Measurements from ENCODE around the gene FKRP. TPM values are rescaled to one million over a fixed set of nuclear protein-coding genes. Genes with fewer than 3 reads are reported as not detected.

FKRP gene
- total RNA-seq, 1 experiment from 2014 or later: 24.1 TPM

DNA sequence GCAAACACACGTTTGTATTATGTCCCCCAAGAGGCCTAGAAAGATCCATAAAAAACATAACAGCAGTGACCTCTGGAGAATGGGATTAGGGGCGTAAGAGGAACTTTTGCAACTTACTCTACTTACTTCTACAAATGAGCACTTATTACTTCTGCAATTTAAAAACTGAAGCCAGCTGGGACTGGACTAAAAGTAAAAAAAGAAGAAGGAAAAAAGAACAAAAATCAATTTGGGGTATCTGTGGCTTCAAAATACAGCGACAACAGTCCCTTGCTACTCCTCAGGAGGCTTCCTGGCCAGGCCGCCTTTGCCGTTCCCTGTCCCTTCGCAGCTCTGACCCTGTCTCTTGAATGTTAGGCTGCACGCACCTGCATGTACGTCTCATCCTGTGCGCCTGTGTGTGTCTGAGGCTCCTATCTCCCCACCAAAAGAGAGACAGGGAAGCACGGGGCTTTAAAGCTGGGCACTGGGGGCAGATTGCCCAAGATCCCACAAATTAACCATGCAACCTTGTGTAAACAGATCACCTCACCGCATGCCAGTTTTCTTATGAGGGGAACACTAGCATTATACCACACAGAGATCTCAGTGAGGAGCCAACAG, 12.1 kb upstream of the FKRP start:
- POLR2A ChIA-PET: no interaction called here

DNA sequence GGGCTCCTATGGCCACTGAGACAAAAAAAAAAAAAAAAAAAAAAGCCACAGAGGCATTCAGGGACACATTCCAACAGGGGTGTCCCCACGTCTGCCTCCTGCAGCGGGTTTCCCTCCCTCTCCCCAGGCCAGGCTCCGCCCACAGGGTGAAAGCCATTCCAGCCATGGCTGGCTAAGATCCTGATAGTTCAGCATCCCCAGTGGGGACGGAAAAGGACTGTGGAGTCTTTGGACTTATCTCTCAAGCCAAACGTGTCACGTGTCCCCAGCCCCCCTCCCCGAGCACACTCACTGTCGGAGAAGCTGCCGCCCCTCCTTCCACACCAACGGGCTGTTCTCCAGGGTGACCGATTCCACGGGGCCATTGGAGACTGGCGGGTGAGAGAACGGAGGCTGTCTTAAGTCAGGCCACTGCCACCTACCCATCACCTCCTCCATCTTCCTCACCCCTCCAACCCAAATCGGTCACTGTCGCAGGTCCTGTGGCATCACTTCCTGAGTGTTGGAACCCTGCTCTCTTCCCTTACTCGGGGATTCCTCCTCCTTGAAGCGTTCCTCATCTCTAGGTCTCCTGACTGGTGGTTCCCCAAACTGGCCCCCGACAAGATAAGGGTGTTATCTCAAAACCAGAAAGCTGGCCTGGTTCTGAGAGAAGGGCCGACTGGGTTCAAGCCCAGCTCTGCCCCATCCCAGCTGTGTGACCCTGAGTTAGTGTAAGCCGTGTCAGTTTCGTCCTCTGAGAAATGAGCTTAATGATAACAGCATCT, 9.1 kb upstream of the FKRP start:
- ChIA-PET CTCF (interaction anchor here (1.4 to 1.8 kb wide), 3 partner anchors 8 to 30 kb away, joined by 3 to 6 read pairs (median 4); no protein-coding TSS in a partner anchor), POLR2A (interaction anchor here (0.6 kb wide), 1 partner anchor 9 kb away, joined by 3 read pairs; the partner anchor contains the start of gene FKRP)
- ATAC-seq: no peak
- TF ChIP-seq USF2 (CRISPR knock-in tag; IDR thresholded peaks at IDR 0.05): no peak
- Mint-ChIP-seq H3K36me3 (peaks cover 42% of the 10 kb centered on the region), H3K4me1 (peaks cover 11% of the 10 kb centered on the region), H3K27ac (no peak overlapping the region), H3K9me3 (no peaks in the 10 kb centered on the region), H3K27me3 (ENCODE audit: low read depth) (no peaks in the 10 kb centered on the region), H3K4me3 (no peak overlapping the region)
- DNase-seq (ENCODE audit: low spot score): no peak

More for the DNA sequence above, 12.1 kb upstream of the FKRP start:
- CTCF ChIA-PET: interaction anchor here (0.6 kb wide), 1 partner anchor 302 kb away, joined by 5 read pairs; no protein-coding TSS in a partner anchor
- H3K27ac Mint-ChIP-seq: peak overlapping the region; percentile 65
- no peaks in the 10 kb centered on the region for H3K27me3 Mint-ChIP-seq (ENCODE audit: low read depth)
- no peaks in the 10 kb centered on the region for H3K9me3 Mint-ChIP-seq
- H3K4me3 Mint-ChIP-seq: no peak overlapping the region
- DNase-seq (ENCODE audit: low spot score) (no peak), ATAC-seq (no peak)
- TF ChIP-seq OVOL2 (CRISPR knock-in tag; IDR thresholded peaks at IDR 0.05; ENCODE audit: borderline replicate concordance) (no peak), ATF6 (CRISPR knock-in tag; IDR thresholded peaks at IDR 0.05) (no peak), ZSCAN18 (CRISPR knock-in tag; IDR thresholded peaks at IDR 0.05) (no peak), MXD4 (CRISPR knock-in tag; IDR thresholded peaks at IDR 0.05; ENCODE audit: borderline replicate concordance) (no peak), TCF7 (CRISPR knock-in tag; IDR thresholded peaks at IDR 0.05; ENCODE audit: low read depth) (no peak), SMAD3 (CRISPR knock-in tag; IDR thresholded peaks at IDR 0.05; ENCODE audit: borderline replicate concordance) (no peak), NR2C2 (CRISPR knock-in tag; IDR thresholded peaks at IDR 0.05) (no peak), ZNF232 (CRISPR knock-in tag; IDR thresholded peaks at IDR 0.05) (no peak)
- TF ChIP-seq, protein P1, sequence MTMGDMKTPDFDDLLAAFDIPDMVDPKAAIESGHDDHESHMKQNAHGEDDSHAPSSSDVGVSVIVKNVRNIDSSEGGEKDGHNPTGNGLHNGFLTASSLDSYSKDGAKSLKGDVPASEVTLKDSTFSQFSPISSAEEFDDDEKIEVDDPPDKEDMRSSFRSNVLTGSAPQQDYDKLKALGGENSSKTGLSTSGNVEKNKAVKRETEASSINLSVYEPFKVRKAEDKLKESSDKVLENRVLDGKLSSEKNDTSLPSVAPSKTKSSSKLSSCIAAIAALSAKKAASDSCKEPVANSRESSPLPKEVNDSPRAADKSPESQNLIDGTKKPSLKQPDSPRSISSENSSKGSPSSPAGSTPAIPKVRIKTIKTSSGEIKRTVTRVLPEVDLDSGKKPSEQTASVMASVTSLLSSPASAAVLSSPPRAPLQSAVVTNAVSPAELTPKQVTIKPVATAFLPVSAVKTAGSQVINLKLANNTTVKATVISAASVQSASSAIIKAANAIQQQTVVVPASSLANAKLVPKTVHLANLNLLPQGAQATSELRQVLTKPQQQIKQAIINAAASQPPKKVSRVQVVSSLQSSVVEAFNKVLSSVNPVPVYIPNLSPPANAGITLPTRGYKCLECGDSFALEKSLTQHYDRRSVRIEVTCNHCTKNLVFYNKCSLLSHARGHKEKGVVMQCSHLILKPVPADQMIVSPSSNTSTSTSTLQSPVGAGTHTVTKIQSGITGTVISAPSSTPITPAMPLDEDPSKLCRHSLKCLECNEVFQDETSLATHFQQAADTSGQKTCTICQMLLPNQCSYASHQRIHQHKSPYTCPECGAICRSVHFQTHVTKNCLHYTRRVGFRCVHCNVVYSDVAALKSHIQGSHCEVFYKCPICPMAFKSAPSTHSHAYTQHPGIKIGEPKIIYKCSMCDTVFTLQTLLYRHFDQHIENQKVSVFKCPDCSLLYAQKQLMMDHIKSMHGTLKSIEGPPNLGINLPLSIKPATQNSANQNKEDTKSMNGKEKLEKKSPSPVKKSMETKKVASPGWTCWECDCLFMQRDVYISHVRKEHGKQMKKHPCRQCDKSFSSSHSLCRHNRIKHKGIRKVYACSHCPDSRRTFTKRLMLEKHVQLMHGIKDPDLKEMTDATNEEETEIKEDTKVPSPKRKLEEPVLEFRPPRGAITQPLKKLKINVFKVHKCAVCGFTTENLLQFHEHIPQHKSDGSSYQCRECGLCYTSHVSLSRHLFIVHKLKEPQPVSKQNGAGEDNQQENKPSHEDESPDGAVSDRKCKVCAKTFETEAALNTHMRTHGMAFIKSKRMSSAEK (CRISPR knock-in tag; IDR thresholded peaks at IDR 0.05; ENCODE audit: borderline replicate concordance): no peak
- peaks cover 64% of the 10 kb centered on the region for H3K36me3 Mint-ChIP-seq
- peaks cover 3% of the 10 kb centered on the region; the same call in 1 of the 2 replicates for H3K4me1 Mint-ChIP-seq

DNA sequence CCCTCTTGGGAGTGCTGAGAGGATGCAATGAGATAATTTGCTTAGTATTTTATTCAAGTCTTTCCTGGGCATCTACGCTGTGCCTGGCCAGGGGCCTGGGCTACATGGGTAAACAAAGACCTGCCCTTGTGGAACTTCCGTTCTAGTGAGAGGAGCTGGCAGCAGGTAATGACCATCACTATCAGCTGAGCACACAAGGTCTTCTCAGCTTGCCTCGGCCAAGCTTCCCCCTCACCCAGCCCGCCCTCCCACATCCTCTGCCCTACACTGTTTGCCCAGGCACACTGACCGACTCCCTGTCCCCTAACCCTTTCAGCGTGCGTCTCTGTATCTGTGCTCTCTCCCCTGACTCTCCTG, 8.6 kb upstream of the FKRP start:
- Mint-ChIP-seq H3K4me1 (peaks cover 17% of the 10 kb centered on the region), H3K27me3 (ENCODE audit: low read depth) (no peaks in the 10 kb centered on the region), H3K27ac (peak overlapping the region; percentile 56; the same call in 1 of the 2 replicates), H3K9me3 (no peaks in the 10 kb centered on the region), H3K36me3 (peaks cover 36% of the 10 kb centered on the region), H3K4me3 (no peak overlapping the region)
- no peak for ATAC-seq
- ChIA-PET CTCF (interaction anchor here (1.4 to 1.8 kb wide), 3 partner anchors 8 to 29 kb away, joined by 3 to 6 read pairs (median 4); no protein-coding TSS in a partner anchor), POLR2A (interaction anchor here (0.6 kb wide), 1 partner anchor 8 kb away, joined by 3 read pairs; the partner anchor contains the start of gene FKRP)
- no peak for DNase-seq (ENCODE audit: low spot score)
- TF ChIP-seq, protein P2, sequence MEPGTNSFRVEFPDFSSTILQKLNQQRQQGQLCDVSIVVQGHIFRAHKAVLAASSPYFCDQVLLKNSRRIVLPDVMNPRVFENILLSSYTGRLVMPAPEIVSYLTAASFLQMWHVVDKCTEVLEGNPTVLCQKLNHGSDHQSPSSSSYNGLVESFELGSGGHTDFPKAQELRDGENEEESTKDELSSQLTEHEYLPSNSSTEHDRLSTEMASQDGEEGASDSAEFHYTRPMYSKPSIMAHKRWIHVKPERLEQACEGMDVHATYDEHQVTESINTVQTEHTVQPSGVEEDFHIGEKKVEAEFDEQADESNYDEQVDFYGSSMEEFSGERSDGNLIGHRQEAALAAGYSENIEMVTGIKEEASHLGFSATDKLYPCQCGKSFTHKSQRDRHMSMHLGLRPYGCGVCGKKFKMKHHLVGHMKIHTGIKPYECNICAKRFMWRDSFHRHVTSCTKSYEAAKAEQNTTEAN (CRISPR knock-in tag; IDR thresholded peaks at IDR 0.05): no peak
- no peak for TF ChIP-seq ZNF425 (CRISPR knock-in tag; conservative IDR thresholded peaks at IDR 0.05)
- no peak for TF ChIP-seq TCF7 (CRISPR knock-in tag; IDR thresholded peaks at IDR 0.05; ENCODE audit: low read depth)
- TF ChIP-seq, protein P3, sequence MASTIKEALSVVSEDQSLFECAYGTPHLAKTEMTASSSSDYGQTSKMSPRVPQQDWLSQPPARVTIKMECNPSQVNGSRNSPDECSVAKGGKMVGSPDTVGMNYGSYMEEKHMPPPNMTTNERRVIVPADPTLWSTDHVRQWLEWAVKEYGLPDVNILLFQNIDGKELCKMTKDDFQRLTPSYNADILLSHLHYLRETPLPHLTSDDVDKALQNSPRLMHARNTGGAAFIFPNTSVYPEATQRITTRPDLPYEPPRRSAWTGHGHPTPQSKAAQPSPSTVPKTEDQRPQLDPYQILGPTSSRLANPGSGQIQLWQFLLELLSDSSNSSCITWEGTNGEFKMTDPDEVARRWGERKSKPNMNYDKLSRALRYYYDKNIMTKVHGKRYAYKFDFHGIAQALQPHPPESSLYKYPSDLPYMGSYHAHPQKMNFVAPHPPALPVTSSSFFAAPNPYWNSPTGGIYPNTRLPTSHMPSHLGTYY (CRISPR knock-in tag; IDR thresholded peaks at IDR 0.05): no peak
- no peak for TF ChIP-seq SP1 (CRISPR knock-in tag; conservative IDR thresholded peaks at IDR 0.05)
- TF ChIP-seq SMAD3 (CRISPR knock-in tag; IDR thresholded peaks at IDR 0.05; ENCODE audit: borderline replicate concordance): no peak
